CD4-positive, alpha-beta T cell treated with Interferon gamma for 1 hour (primary cell): ENCODE results near the gene ENPP5.

Experiments used
- DNase-seq: peaks from one replicate; pipeline ENCODE4 v3.0.0-alpha.2; 2020

Gene ENPP5, protein sequence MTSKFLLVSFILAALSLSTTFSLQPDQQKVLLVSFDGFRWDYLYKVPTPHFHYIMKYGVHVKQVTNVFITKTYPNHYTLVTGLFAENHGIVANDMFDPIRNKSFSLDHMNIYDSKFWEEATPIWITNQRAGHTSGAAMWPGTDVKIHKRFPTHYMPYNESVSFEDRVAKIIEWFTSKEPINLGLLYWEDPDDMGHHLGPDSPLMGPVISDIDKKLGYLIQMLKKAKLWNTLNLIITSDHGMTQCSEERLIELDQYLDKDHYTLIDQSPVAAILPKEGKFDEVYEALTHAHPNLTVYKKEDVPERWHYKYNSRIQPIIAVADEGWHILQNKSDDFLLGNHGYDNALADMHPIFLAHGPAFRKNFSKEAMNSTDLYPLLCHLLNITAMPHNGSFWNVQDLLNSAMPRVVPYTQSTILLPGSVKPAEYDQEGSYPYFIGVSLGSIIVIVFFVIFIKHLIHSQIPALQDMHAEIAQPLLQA

DNA sequence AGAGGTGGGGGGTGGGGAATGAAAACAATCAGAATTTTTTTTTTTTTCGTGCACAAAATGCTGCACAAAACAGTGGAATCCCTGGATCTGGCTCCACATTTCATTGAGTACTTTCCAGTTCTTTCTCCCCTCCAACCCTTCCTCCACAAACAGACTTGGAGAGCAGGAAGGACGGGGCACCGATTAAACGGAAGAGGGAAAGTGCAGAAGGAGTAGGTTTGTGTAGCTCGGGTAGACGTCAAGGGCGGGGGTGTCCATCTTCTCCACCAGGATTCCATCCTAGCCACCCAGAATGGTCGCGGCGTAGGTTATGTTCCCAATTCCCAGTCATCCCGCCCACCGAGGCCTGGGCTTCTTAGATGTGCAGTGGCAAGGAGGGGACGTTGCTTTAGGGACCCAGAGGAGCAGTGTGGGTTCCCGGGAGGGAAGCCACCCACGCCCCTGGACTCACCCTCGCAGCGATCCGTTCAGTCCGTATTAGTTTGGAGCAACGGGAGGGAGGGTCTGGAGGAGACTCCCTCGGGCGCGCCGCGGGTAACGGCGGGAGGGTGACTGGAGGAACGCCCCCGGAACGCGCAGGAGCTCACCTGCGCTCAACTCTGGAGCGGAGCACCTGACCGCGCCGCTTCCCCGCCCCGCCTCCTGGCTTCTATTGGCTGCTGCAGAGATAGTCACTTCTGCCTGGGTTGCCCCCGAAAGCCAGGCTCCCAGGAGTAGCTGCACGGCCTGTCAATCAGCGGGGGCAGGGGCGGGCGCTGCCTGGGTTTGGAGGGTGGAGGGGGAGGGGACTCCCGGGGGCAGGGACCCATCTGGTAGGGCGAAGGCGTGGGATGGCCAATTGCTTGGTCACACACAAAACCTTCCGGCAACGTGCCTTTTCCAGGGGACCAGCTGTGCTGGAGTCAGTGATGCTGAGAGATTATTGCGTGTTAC lies at the start of gene ENPP5:
TSS of gene ENPP5 (minus strand) at position 624 of the 933 bp plus-strand sequence. CDS start 2,718 bp downstream, outside the sequence.
- DNase-seq: peak; percentile 70

DNA sequence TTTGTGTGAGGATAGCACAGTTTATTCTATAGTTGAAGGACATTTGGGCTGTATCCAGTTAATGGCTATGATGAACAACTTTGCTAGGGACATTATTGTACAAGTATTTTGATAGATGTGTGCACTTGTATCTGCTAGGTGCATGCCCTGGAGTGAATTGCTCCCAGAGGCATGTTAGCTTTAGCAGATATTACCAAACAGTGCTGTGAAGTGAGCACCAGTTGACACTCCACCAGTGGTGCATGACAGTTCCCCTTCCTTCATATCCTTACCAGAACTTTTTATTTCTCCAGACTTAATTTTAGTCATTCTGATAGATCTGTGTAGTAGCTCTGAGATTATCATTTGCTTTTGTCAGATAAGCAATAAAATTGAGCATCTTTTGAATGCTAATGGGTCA lies 48.9 kb upstream of the ENPP5 start:
- DNase-seq: no peak

DNA sequence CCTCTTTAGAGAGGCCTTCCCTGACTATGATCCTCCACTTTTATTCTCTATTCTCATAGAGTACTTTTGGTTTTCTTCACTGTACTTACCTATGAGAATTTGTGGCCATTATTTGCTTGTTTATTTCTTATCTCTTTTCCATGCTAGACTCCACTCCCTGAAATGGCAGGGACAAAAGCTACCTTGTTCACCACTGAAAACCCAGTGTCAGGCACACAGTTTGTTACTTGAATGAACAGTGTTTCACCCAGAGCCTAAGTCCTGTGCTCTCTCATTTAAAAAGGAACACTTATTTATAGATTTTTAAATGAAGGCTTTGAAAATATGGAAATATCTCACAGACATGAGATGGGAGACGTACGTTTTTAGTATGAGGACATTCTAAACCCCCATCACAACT lies 47.7 kb upstream of the ENPP5 start:
- DNase-seq: no peak

DNA sequence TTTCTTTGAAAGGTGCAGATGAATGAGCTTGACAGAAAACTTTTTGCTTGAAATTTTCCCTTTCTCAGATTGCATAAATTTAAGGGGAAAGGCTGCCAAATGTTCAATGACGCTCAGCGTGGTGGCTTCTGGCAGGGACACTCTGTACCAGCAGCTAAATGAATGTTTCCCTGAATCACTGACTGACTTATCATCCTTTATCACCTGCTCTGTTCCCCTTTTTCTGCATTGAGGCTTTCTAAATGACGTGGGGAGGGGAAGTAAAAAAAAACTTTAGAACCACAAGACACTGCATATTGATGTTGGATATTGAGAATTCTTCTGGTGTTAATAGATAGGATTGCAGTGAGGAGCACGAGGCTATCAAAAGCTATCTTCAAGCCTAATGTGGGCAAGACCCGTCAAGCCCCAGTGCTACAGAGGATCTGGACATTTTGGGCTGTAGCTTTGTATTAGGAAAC lies 46.9 kb upstream of the ENPP5 start:
- DNase-seq: no peak

DNA sequence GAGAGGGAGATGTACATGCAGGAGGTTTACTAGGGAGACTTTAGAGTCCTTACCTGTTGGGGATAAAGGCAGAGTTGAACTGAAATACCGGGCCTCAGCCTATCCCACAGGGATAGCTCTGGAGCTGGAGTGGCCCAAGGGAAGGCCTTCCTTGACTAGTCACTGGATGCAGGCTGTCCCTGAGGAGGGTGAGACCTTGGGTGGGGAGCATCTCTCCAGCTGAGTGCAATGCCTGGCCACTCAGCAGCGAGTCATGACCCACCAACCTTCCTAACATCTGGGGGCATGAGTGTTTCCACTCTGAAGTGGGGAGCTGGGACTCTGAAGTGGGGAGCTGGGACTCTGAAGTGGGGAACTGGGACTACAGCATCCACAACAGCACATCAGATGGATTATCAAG lies 46.1 kb upstream of the ENPP5 start:
- DNase-seq: no peak

DNA sequence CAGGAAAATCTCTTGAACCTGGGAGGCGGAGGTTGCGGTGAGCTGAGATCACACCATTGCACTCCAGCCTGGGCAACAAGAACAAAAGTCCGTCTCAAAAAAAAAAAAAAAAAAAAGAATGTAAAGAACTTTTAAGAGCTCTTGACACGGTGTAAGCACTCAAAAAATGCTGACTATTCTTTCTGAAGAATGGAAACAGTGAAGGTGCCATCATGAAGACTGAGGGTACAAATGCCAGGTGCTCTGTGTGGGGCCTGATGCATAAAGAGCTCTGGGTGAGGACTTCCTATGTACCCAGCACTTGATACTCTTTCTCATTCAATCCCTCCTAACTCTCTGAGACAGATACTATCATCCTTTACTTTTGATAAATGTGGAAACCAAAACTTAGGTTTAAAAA lies 45.0 kb upstream of the ENPP5 start:
- DNase-seq: no peak

DNA sequence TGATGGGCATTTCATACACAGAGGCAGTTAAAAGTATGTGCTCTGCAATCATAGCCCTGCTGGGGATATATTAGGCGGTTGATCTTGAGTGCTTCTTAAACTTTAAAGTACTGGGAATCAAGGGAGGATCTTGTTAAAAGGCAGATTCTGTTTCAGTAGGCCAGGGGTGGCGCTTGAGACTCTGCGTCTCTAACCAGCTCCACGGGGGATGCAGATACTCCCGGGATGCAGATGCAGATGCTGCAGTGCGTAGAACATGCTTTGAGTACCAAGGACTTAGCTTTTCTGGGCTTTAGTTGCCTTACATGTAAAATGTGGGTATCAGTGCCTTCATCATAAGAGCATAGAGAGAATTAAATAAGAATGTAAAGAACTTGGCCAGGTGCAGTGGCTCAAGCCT lies 44.4 kb upstream of the ENPP5 start:
- DNase-seq: no peak

DNA sequence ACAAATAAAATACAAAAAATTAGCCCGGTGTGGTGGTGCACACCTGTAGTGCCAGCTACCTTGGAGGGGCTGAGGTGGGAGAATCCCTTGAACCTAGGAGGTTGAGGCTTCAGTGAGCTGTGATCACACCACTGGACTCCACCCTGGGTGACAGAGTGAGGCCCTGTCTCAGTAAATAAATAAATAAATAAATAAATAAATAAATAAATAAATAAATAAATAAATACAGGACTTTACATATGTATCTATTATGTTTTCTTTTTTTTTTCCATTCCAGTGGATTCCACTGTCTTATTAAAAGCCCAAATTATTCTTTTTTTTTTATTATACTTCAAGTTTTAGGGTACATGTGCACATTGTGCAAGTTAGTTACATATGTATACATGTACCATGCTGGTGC lies 41.1 kb upstream of the ENPP5 start:
- DNase-seq: no peak

DNA sequence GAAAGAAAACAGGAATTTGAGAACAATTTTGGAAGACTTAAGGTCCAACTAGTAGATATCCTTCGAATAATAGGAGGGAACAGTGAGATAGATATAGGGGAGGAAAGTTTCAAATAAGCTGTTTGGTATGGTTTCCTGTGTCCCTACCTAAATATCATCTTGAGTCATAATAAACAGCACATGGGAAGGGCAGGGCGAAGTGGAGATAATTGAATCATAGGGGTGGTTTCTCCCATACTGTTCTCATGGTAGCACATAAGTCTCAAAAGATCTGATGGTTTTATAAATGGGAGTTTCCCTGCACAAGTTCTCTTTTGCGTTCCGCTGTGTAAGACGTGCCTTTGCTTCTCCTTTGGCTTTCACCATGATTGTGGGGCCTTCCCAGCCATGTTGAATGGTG lies 39.5 kb upstream of the ENPP5 start:
- DNase-seq: no peak

DNA sequence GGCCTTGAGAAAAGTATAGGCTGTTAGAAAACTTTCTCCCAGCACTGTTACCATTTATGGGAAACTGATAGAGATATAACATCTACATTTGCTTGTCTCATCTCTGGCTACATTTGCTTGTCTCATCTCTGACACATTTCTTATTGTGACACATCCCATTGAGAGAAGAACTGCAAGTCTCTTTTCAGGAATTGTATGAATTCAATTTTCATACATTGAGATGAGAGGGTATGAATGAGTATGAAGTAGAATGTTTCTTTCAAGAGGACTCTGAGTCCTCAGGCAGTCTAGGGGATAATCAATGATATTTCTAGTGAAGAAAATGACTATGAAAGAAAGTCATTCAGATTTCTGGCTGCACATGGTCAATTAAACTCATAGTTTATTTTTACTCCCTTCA lies 37.5 kb upstream of the ENPP5 start:
- DNase-seq: no peak

DNA sequence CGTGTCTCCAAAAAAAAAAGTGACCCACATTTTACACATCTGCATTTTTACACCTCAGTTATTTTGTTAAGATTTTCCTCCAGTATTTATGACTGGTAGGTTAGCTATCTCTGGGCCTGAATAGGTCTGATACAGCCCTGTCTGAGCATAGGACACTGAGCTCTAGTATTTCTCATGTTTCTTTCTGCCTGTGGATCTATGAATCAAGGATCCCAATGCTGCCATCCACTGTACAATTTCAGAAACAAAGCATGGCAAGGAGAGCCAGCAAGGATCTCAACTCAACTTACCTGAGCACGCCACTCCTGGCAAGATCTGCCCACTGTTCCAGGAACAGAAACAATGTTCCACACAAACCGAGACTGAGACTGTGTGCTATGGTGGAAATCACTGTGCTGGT lies 36.4 kb upstream of the ENPP5 start:
- no peak for DNase-seq

DNA sequence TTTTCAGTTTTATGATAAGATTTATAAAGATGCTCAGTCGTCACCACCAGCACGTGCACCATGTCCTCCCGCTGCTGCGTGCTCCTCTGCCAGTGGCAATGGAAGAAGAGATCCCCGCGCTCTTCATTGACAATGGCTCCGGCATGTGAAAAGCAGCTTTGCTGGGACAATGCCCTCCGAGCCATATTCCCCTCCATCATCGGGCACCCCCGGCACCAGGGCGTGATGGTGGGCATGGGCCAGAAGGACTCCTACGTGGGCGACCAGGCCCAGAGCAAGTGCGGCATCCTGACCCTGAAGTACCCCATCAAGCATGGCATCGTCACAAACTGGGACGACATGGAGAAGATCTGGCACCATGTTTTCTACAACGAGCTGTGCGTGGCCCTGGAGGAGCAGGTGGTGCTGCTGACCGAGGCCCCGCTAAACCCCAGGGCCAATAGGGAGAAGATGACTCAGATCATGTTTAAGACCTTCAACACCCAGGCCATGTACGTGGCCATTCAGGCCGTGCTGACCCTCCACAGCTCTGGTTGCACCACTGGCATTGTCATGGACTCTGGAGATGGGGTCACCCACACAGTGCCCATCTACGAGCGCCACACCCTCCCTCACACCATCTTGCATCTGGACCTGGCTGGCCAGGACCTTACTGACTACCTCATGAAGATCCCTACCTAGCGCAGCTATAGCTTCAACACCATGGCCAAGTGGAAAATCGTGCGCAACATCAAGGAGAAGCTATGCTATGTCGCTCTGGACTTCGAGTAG lies 34.3 kb upstream of the ENPP5 start:
- no peak for DNase-seq

DNA sequence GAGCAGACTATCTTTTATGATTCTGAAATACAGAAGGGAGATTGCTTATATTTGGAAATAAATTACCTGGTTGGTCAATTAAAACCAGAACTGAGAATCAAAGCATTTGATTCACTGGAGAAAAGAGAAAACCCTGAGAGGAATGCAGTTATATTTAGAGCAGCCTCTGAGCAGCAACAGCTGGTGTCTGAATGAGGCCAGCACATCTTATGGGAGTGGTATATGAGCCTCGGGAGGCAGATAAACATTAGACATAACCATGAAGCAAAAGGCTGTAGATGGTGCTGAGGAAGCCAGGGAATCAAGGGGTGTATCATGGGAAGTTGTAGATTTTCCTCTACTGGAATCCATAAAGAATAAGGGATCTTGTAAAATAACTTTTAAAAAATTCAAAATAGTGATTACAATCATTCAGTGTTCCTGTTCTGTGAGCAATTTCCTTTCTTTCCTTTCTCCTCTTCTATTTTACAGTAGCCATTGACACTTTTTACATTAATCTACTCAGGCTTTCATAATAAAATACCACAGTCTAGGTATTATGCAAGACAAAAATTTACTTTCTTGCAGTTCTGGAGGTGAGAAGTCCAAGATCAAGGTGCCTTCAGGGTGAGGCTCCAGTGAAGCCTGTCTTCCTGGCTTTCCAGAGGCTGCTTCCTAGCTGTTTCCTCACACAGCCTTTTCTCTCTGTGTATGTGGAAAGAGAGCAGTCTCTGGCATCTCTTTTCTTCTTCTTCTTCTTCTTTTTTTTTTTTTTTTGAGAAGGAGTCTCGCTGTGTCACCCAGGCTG lies 32.8 kb upstream of the ENPP5 start:
- no peak for DNase-seq

DNA sequence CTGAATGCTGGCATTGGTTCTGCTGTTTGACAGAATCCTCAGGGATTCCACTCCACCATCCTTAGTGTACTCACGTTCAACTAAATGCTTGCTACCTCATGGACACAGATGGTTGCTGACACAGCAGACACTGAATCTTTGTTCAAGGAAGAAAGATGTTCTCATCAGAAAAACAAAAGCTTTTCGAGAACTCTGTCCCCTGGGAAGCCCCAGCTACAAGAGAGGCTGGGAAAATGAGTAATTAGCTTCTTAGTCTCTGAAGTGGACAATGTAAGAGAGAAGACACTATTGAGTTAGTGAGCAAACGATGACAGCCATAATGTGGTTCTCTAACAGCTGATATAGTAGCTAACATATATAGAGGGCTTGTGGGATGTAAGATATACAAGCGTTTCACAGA lies 30.9 kb upstream of the ENPP5 start:
- no peak for DNase-seq

DNA sequence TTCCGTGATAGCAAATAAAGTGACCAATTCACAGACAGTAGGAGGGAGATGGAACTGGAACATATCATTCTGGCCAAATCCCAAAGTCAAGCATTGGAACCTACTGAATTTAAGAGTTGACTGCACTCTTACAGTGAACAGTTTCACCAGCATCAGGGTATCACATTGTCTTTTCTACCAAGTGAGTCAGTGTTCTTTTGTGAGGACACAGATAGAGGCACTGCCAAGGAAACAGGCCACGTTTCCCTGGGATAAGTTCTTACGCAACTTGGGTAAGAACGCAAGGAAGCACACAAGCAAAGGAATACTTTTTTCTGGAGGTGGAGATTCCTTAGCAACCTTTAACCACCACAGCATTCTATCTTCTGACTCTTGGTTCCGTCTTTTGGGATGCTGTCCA lies 28.6 kb upstream of the ENPP5 start:
- no peak for DNase-seq

DNA sequence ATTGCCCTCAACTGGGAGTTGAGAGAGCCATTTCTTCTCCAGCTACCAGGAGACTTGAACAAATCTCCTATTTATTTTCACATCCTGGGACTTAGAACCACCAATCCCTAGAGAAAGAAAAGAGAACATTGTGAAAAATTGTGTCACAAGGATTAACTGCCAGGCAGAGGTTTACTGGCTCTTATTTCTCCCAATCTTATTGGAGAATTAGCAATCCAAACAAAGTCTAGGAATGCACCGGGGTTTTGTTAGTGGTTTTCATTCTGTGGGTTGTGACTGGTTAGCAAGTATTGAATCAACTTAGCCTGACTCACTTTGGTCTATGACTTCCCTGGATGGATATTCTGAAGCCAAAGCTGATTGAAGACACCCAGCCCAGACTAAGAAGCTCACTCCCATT lies 21.2 kb upstream of the ENPP5 start:
- DNase-seq: no peak

DNA sequence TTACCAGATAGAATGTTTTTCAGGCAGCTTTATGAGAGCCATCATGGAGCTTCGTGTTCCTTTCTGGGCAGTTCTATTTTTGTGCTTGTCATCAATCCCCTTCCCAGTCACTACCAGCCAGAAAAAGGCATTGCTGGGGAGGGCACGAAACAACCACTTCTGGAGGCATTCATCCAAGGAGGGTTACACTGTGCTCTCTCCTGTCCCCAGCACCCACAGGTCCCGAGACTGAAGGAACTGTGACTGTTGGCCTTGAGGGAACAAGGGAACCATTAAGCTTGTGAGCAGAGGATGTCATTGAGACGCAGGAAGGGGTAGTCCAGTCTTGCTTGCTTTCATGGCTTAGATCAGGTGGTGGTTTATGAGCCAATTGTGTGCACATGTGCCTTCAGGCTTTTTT lies 20.1 kb upstream of the ENPP5 start:
- DNase-seq: no peak

DNA sequence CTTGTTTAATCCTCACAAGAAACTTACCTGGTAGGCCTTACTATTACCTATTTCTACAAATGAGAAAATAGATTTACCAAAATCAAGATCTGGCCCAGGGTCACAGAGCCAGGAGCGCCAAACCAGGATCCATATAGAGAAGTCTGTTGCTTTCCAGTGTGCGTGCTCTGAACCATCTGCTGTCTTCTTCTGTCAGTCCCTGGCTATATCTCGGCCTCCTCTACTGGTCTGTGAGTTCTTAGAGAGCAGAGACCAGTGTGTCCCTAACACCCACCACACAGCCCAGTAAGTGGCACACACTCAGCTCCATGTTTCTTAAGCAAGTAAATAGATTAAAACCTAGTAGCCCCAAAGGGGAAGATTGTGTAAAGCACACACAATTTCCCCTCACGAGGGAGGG lies 18.9 kb upstream of the ENPP5 start:
- DNase-seq: no peak

DNA sequence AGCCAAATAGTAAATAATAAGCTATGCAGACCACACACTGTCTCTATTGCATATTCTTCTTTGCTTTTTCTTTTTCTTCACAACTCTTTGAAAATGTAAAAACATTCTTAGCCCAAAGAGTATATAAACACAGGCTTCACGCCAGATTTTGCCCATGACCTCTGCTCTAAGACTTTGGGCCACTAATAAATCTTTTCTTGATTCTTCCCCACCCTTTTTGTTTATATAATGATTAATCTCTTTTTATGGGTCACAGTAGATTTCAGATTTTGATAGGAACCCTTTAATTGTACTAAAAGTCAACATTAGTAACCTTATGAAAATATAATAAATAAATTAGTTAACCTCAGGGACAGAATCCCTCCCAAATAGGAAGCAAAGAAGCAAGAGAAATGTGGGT lies 15.8 kb upstream of the ENPP5 start:
- DNase-seq: no peak

DNA sequence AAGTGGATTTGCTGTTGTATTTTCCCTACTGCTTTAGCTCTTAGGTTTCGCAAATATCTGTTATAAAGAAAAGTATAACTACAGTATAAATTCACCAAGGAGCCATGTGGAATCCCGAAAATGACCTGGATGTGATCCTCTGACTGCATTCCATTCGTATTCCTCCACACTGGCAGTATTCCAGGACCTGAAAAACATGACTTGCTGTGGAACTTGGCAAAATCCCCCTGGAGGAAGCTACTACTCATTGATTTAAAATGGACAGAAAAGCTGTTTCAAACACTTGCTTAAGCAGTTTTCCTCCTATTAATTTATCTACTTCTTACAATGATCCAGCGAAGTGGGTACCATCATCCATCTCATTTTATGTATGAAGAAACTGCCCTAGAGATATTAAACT lies 13.3 kb upstream of the ENPP5 start:
- no peak for DNase-seq

DNA sequence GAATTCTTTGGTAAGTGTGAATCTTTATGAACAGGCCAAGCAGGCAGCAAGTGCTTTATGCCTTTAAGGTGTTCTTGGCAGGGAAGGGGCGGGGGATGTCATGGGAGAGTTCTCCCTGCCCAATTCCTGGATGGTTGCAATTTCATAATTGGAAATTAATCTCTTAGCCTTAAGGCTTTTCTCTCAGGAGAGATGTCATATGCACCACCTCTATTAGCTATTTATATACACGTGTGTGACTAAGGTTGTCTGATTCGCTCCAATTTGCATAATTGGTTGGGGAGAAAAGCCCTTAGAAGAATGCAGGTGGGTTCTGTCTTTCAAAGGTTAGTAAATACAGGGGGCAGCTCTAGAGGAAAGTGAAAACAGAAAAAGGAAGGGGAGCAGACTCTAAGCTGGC lies 5.2 kb upstream of the ENPP5 start:
- DNase-seq: no peak

DNA sequence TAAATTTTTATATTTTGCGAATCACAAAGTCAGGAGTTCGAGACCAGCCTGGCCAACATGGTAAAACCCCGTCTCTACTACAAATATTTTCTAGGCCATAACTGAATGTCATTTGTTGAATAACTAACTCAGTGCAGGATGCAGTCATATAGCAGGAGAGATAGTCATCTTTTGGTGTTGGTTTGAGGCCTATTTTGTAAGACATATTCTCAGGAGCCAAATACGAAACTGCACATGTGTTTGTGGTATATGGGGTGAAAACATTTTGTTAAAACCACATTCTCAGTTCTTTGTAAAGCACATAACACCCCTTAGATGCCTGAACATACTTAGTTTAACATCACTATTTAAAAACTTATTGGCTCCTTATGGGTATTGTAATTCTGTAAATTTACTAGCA lies 4.7 kb upstream of the ENPP5 start:
- no peak for DNase-seq
